ENCODE results near the gene THUMPD3. TPM values are rescaled to one million over a fixed set of nuclear protein-coding genes. Genes with fewer than 3 reads are reported as not detected.

Gene THUMPD3
- total RNA-seq, 1 experiment from 2014 or later = 62.2 TPM

DNA sequence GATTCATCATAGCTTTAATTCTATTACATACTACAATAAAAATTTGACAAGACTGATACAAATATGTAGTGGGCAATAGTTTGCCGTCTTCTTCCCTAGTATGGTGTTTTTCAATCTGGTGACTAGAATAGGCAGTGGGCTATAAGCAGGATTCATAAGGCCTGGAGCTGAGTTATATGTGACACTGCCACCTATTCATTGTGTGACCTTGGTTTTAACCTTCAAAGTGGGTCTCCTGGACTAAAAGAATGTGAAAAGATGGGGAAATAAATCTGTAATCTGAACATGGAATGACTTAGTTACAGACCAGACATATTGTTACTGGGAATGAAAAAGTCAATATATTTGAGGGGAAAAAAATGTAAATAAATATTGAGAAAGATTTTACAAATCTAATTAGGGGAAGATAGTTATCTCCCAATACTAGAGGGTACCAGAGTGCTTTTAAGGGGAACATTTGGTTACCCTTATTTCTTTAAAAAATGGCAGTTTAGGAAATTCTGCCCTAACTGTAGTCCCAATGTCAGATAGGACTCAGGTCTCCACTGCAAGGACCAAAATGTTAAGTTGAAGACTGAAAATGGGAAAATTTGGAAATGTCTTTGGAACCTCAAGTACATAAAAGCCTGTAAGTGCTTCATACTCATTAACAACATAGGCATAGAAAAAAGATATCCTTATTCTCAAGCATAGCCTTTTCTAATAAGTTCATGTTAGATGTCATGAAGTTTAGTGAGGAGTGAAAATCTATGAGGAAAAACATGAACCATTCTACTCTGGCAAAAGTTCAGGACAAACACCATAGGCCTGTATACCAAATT, 23.9 kb downstream of the THUMPD3 start:
- CTCF ChIA-PET = no interaction called here

DNA sequence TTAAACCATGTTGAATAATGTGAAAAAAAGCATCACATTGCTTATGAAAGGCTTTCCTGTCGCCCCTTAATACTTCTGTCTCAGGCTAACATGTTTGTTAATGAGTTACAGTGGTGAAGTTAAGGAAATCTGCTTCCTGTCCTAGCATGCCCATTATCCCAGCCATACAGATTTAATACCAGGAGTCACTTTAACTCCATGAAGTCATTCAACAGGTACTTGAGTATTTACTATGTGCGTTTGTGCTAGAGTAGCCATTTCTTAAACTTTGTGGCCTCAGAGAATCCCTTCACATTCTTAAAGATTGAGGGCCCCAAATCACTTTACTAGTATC, 24.4 kb downstream of the THUMPD3 start:
- Mint-ChIP-seq H3K36me3 (ENCODE audit: insufficient read depth, unreplicated experiment) (peaks cover 100% of the 10 kb centered on the region), H3K4me3 (ENCODE audit: unreplicated experiment) (no peak overlapping the region), H3K4me1 (ENCODE audit: low read depth, unreplicated experiment) (peaks cover 7% of the 10 kb centered on the region), H3K9me3 (ENCODE audit: unreplicated experiment) (no peaks in the 10 kb centered on the region), H3K27ac (ENCODE audit: unreplicated experiment) (no peak overlapping the region), H3K27me3 (ENCODE audit: insufficient read depth, unreplicated experiment) (no peaks in the 10 kb centered on the region)
- Histone ChIP-seq H3K4me3 (ENCODE audit: low read depth, low read length) (no peak overlapping the region), H3K27me3 (replicated peaks; ENCODE audit: control insufficient read depth, insufficient read depth, low read length) (no peaks in the 10 kb centered on the region), H3K9me3 (no peaks in the 10 kb centered on the region), H3K4me1 (no peaks in the 10 kb centered on the region), H3K36me3 (ENCODE audit: control insufficient read depth, insufficient read depth, low read length) (peaks cover 2% of the 10 kb centered on the region)
- intact Hi-C loops (cut with micrococcal nuclease; ENCODE audit: unreplicated experiment) = loop anchor here (5.0 kb wide), 1 partner anchor 35 kb away; no protein-coding TSS in a partner anchor
- no TSS peak for BruUV-seq (replicated peaks)
- POLR2A ChIA-PET = no interaction called here
- CTCF ChIA-PET = no interaction called here
- TF ChIP-seq, protein P1, sequence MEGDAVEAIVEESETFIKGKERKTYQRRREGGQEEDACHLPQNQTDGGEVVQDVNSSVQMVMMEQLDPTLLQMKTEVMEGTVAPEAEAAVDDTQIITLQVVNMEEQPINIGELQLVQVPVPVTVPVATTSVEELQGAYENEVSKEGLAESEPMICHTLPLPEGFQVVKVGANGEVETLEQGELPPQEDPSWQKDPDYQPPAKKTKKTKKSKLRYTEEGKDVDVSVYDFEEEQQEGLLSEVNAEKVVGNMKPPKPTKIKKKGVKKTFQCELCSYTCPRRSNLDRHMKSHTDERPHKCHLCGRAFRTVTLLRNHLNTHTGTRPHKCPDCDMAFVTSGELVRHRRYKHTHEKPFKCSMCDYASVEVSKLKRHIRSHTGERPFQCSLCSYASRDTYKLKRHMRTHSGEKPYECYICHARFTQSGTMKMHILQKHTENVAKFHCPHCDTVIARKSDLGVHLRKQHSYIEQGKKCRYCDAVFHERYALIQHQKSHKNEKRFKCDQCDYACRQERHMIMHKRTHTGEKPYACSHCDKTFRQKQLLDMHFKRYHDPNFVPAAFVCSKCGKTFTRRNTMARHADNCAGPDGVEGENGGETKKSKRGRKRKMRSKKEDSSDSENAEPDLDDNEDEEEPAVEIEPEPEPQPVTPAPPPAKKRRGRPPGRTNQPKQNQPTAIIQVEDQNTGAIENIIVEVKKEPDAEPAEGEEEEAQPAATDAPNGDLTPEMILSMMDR (IDR thresholded peaks at IDR 0.05; ENCODE audit: insufficient read depth in 1 of 2, low read depth in 1 of 2, low read length in 1 of 2, severe bottlenecking in 1 of 2, unreplicated experiment in 1 of 2) = no peak
- DNase-seq = no peak

More for the DNA sequence above, 23.9 kb downstream of the THUMPD3 start:
- no peak overlapping the region for H3K4me3 Mint-ChIP-seq (ENCODE audit: unreplicated experiment)
- BruUV-seq (replicated peaks) = no TSS peak
- H3K27ac Mint-ChIP-seq (ENCODE audit: unreplicated experiment) = no peak overlapping the region
- H3K9me3 Mint-ChIP-seq (ENCODE audit: unreplicated experiment) = no peaks in the 10 kb centered on the region
- Histone ChIP-seq H3K4me3 (ENCODE audit: low read depth, low read length) (no peak overlapping the region), H3K4me1 (no peaks in the 10 kb centered on the region), H3K27me3 (replicated peaks; ENCODE audit: control insufficient read depth, insufficient read depth, low read length) (no peaks in the 10 kb centered on the region), H3K36me3 (ENCODE audit: control insufficient read depth, insufficient read depth, low read length) (peaks cover 2% of the 10 kb centered on the region), H3K9me3 (no peaks in the 10 kb centered on the region)
- POLR2A ChIA-PET = interaction anchor here (1.0 kb wide), 1 partner anchor 11 kb away, joined by 7 read pairs; the partner anchor contains the start of gene SETD5
- H3K36me3 Mint-ChIP-seq (ENCODE audit: insufficient read depth, unreplicated experiment) = peaks cover 100% of the 10 kb centered on the region
- TF ChIP-seq, protein P1 (IDR thresholded peaks at IDR 0.05; ENCODE audit: insufficient read depth in 1 of 2, low read depth in 1 of 2, low read length in 1 of 2, severe bottlenecking in 1 of 2, unreplicated experiment in 1 of 2) = no peak
- H3K4me1 Mint-ChIP-seq (ENCODE audit: low read depth, unreplicated experiment) = peaks cover 7% of the 10 kb centered on the region
- intact Hi-C loops (cut with micrococcal nuclease; ENCODE audit: unreplicated experiment) = loop anchor here (5.0 kb wide), 1 partner anchor 36 kb away; no protein-coding TSS in a partner anchor
- no peaks in the 10 kb centered on the region for H3K27me3 Mint-ChIP-seq (ENCODE audit: insufficient read depth, unreplicated experiment)
- no peak for DNase-seq

DNA sequence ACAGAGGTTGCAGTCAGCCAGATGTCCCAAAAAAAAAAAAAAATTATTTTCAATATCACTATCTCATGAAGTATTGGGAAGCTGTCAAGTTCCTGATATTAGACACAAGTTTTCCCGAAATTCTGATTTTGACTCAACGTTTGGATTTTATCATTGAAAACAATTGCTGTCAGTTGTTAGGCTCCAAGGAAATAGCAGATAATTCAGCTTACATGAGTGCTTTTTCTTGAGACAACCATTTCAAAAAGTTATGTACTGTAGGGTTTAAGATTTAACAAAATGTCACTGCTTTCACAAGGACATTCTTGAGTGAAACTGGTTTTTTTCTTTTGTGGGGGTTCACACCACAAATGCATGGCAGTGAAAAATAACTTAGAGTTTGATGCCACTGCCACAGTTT, 25.3 kb downstream of the THUMPD3 start:
- DNase-seq = no peak
- H3K27me3 Mint-ChIP-seq (ENCODE audit: insufficient read depth, unreplicated experiment) = no peaks in the 10 kb centered on the region
- no peak overlapping the region for H3K4me3 Mint-ChIP-seq (ENCODE audit: unreplicated experiment)
- no peaks in the 10 kb centered on the region for H3K9me3 Mint-ChIP-seq (ENCODE audit: unreplicated experiment)
- H3K27me3 ChIP-seq (replicated peaks; ENCODE audit: control insufficient read depth, insufficient read depth, low read length) = no peaks in the 10 kb centered on the region
- H3K9me3 ChIP-seq = no peaks in the 10 kb centered on the region
- TF ChIP-seq, protein P1 (IDR thresholded peaks at IDR 0.05; ENCODE audit: insufficient read depth in 1 of 2, low read depth in 1 of 2, low read length in 1 of 2, severe bottlenecking in 1 of 2, unreplicated experiment in 1 of 2) = no peak
- no peaks in the 10 kb centered on the region for H3K4me1 ChIP-seq
- H3K36me3 ChIP-seq (ENCODE audit: control insufficient read depth, insufficient read depth, low read length) = peaks cover 2% of the 10 kb centered on the region
- BruUV-seq (replicated peaks) = no TSS peak
- H3K4me1 Mint-ChIP-seq (ENCODE audit: low read depth, unreplicated experiment) = peaks cover 7% of the 10 kb centered on the region
- intact Hi-C loops (cut with micrococcal nuclease; ENCODE audit: unreplicated experiment) = loop anchor here (5.0 kb wide), 1 partner anchor 34 kb away; no protein-coding TSS in a partner anchor
- H3K27ac Mint-ChIP-seq (ENCODE audit: unreplicated experiment) = no peak overlapping the region
- H3K4me3 ChIP-seq (ENCODE audit: low read depth, low read length) = no peak overlapping the region
- H3K36me3 Mint-ChIP-seq (ENCODE audit: insufficient read depth, unreplicated experiment) = peaks cover 99% of the 10 kb centered on the region
- POLR2A ChIA-PET = interaction anchor here (0.7 kb wide), 2 partner anchors 9 to 21 kb away, joined by 3 to 5 read pairs; no protein-coding TSS in a partner anchor
- CTCF ChIA-PET = no interaction called here
